ENCODE measurements around the gene IFIT2.

GRCh38 chr10:89301232-89301631 is 614 bp upstream of the IFIT2 start:
- TF ChIP-seq POLR2A (IDR thresholded peaks at IDR 0.05) (no peak), CTCF (IDR thresholded peaks at IDR 0.05) (no peak)

All from breast epithelium (tissue), 3 donors.